HG02884 (cell line): ENCODE results near the gene ACP7.
"Not testable (repeated sequence)": the region's sequence is repeated elsewhere in the genome, so short reads cannot be mapped to it uniquely, and the experiment has no call there.

Source experiments
- ATAC-seq: cut with Tn5 transposase; IDR thresholded peaks from one replicate; pipeline ENCODE4 v1.9.1; 2021; ENCODE audit warnings: mild to moderate bottlenecking, moderate library complexity; ENCODE audit not compliant: unreplicated experiment

ACP7 gene

DNA sequence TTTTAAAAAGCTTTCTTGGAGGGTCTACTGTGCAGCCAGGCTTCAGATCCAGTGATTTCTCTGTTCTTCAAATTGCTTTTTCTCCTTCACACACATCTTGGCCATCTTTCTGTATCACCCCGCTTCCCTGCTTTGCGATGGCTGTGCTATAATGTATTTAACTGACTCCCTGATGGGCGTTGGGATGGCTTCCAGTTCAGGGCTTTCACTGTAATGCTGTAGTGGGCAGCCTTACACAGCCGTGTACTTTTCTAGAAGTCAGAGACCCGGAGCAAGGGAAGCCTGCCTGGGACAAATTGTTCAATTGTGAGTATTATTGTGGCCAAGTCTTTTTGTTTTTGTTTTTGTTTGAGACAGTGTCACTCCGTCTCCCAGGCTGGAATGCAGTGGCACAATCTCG lies 22.0 kb downstream of the ACP7 start:
- no peak for ATAC-seq

DNA sequence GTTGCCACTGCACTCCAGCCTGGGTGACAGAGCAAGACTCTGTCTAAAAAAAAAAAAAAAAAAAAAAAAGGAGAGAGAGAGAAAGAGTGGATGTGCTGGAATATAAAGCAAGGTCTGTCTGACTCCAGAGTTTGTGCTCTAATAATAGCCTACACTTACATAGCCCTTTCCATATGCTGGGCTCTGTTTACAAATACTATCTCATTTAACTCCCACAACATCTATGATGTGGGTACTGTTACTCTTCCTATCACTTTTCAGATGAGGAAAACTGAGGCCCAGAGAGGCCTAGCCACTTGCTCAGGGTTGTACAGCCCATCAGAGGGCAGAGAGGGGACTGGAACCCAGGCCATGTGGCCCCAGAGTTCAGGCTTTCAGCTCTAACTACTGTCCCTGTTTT lies 25.5 kb downstream of the ACP7 start:
- ATAC-seq = no peak

DNA sequence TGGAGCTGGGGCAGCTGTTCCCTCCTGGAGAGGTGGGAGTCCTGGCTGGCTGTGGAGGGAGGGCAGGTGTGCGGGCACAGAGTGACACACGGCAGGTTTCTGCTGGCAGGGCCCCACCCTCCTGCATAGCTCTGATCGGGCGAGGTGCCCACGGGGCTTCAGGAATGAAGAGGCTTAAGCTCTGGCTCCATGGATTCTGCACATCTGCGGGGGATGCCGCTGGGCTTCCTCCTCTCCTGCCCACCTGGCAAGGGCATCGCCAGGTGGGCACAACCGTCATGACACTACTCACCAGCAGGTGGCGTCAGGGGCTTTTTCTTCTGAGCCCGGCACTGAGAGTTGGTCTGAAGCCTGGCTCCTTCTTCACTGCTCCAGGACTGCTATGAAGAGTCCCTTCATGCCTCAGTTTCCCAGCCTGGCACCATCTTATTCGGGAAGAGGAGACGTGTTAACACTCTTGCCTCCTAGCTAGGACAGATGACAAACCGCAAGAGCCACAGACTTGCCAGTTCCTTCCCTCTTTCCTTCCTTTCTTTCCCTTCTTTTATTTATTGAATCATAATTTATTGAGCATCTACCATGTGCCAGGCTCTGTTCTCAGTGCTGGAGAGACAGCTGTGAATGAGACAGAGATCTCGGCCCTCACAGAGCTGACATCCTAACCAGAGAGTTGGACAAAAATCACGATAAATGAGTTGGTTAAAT lies 26.2 kb downstream of the ACP7 start:
- ATAC-seq = no peak

DNA sequence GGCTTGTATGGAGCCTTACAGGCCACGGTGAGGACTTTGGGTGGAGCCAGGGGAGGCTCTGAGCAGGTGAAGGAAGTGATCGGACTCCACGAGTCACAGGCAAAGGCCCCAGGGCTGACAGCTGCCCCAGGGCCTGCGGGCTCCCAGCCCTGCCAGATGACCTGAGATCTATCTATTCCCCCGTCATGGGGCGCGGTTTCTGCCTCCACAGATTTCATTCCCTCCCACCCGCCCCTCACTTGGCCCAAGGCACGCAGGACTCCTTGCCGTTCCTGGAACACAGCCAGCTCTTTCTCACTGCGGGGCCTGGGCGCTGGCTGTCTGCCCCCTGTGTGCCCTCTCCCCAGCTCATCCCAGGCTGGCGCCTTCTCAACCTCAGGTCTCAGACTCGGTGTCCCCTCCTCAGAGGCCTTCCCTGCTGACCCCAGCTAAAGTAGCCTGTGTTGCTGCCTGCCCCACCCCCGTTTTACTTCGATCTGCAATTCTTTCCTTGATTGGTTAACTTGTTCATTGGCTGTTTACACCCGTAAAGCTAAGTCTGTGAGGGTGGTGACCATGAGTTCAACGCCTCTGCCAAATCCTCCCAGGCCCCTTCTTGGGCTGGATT lies 27.5 kb downstream of the ACP7 start:
- ATAC-seq = no peak

DNA sequence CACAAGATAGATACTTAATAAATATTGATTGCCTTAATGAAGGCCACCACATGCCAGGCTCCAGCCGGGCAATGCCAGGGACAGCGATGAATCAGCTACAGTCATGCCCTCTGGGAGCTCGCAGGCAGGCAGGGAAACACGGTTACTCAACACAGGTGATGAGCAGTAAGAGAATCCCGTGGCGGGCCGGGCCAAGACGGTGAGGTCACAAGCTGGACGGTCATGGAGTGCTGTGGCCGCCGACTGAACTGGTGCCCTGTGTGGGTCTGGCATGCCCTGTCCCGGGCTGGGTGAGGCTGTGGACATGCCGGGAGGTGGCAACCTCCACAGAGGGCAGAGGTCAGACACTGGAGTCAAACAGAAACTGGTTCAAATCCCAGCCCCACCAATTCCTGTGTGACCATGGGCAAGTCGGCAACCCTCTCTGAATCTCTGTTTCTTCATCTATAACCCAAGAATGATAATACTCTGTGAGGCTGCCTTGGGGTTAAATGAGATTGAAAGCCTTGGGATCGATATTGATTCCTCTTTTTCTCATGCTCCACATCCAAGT lies 28.2 kb downstream of the ACP7 start:
- ATAC-seq = no peak

DNA sequence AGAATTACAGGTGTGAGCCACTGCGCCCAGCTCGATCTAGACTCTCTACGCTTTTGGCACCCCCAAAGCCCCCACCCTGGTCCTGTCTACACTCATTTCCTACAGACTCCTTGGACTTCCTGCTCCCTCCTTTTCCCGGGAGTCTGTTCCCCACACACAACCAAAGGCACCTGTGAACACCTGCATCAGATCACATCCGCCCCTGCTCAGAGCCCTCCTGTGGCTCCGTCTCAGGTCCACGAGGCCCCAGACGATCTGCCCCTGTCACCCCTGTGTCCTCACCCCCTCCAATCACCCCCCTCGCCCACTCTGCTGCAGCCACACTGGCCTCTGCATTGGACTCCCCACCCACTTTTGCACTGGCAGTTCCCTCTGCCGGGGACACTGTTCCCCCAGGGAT lies 29.0 kb downstream of the ACP7 start:
- no peak for ATAC-seq

DNA sequence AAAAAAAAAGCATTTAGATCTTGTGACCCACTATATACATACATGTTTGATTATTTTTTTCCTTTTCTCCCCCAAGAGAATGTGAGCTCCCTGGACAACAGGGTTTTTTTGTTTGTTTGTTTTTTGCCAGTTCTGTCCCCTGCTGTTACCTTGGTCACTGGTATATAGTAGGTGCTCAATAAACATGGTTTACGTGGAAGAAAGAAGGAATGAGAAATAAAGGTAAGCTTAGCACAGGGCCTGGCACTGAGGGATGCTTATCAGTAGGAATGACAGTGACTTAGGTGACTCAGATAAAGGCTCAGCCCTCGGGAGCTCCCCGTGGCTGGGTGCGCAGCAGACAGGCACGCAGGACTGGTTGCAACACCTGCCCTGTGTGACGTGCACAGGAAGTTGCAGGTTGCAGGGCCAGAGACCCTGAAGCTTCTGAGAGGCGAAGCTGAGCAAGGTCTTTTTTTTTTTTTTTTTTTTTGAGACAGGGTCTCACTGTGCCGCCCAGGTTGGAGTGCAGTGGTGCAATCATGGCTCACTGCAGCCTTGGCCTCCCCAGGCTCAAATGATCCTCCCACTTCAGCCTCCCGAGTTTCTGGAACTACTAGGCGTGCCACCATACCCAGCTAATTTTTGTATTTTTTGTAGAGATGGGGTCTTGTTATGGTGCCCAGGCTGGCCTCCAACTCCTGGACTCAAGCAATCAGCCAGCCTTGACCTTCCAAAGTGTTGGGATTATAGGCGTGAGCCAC lies 31.1 kb downstream of the ACP7 start:
- ATAC-seq = no peak

DNA sequence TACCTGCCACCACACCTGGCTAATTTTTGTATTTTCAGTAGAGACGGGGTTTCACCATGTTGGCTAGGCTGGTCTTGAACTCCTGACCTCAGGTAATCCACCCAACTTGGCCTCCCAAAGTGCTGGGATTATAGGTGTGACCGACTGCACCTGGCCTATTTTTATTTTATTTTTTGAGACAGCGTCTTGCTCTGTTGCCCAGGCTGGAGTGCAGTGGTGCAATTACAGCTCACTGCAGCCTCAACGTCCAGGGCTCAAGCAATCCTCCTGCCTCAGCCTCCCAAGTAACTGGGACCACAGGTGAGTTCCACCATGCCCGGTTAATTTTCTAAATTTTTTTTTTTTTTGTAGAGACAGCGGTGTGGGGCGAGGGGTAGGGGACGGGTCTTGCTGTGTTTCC lies 32.9 kb downstream of the ACP7 start:
- not testable (repeated sequence) for ATAC-seq

DNA sequence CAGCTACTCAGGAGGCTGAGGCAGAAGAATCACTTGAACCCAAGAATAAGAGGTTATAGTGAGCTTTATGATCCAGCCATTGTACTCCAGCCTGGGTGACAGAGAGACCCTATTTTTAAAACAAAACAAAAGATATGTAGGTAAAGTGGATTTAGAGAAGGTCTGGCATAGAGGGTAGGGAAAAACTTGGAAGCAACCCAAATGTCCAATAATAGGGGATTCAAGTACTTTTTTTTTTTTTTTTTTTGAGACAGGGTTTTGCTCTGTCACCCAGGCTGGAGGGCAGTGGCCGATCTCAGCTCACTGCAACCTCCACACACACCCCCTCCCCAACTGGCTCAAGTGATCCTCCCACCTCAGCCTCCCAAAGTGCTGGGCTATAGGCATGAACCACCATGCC lies 35.7 kb downstream of the ACP7 start:
- ATAC-seq = no peak

DNA sequence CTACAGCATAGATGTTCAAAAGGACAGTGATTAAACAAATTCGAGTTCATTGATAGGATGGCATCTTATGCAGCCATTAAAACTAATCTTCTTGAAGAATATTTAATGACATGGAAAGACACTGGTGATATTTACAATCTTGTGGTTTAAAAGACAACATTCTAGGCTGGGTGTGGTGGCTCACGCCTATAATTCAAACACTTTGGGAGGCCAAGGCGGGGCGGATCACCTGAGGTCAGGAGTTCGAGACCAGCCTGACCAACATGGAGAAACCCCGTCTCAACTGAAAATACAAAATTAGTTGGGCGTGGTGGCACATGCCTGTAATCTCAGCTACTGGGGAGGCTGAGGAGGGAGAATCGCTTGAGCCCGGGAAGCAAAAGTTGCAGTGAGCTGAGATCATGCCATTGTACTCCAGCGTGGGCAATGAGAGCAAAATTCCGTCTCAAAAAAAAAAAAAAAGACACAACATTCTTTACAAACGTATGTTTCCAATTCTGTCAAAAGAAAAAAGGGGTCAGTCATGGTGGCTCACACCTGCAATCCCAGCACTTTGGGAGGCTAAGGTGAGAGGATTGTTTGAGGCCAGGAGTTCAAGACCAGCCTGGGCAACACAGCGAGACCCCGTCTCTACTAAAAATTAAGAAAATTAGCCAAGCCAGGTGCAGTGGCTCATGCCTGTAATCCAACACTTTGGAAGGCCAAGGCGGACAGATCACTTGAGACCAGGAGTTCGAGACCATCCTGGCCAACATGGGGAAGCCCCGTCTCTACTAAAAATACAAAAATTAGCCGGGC lies 39.0 kb downstream of the ACP7 start:
- no peak for ATAC-seq

DNA sequence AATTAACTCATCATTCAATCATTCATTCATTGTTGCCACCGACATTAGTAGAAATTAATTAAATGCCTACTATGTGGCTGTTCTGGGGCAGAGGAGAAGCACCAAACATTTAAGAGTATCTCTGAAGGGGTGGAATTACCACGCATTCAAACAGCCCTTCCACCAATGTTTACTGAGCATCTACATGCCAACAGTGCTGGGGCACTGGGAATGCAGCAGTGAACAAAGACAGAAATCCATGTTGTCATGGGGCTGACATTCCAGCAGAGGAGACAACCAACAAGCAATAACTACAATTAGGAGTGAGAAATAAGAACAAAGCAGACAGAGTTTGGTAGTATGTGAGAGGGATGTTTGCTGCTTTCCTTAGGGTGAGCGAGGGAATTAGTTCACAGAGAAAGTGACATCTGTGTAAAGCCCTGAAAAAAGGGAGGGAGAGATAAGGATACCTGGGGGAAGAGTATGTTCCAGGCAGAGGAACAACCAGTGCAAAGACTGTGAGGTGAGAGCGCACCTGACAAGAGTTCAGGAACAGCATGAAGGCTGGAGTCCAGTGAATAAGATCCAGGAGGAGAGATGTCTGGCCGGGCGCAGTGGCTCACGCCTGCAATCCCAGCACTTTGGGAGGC lies 40.1 kb downstream of the ACP7 start:
- ATAC-seq = no peak

DNA sequence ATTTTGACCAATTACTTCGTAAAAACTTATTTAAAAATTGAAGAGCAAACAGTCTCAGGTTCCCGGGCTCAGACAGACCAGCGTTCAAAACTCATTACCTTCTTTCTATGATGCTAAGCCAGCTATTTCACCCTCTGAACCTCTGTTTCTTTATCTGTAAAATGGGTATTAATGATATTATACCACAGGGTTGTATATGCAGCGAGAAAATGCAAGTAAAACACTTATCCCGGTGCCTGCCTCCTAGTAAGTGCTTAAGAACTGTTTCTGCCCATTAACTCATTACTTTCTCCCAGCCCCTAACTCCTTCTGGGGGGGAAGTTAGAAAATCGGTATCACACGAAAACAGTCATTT lies 41.0 kb downstream of the ACP7 start:
- ATAC-seq = no peak

DNA sequence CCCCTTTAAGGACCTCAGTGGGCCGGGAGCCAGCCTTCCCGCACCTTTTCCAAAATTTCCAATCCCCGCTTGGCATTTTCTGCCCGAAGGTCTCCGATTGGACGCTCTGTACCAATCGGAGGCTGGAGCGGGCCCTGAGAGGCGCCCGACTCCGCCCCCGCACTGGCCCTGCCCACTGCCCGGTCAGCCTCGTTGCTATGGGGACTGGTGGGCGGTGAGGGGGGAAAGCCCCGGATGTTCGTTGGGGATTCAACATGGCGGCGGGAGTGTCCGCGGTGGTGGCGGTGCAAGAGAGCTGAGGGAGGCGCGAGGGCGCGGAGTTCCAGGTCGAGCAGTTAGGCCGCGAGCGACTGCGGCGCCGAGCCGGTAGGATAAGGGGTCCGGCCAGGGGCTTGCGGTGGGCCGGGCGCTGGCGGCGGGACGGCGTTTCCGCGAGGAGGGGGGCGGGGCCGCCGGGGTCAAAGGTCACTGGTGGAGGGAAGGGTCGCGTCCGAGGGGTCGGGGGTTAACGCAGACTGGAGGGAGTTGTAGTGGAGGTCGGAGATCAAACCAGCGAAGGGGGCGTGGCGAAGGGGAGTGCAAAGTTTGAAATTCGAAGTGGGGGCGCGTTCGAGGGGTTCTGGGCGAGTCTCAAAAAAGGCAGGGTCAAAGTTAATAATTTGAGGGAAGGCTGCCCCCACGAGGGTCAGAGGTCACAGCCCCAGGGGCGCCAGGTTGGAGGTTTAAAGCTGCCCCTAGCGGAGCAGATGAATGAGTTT lies 41.6 kb downstream of the ACP7 start, which contains the start of gene PAK4:
TSS of gene PAK4 (plus strand) at position 233 of the 758 bp plus-strand sequence. CDS start 43,768 bp downstream, outside the sequence.
- peak; percentile 94 for ATAC-seq

DNA sequence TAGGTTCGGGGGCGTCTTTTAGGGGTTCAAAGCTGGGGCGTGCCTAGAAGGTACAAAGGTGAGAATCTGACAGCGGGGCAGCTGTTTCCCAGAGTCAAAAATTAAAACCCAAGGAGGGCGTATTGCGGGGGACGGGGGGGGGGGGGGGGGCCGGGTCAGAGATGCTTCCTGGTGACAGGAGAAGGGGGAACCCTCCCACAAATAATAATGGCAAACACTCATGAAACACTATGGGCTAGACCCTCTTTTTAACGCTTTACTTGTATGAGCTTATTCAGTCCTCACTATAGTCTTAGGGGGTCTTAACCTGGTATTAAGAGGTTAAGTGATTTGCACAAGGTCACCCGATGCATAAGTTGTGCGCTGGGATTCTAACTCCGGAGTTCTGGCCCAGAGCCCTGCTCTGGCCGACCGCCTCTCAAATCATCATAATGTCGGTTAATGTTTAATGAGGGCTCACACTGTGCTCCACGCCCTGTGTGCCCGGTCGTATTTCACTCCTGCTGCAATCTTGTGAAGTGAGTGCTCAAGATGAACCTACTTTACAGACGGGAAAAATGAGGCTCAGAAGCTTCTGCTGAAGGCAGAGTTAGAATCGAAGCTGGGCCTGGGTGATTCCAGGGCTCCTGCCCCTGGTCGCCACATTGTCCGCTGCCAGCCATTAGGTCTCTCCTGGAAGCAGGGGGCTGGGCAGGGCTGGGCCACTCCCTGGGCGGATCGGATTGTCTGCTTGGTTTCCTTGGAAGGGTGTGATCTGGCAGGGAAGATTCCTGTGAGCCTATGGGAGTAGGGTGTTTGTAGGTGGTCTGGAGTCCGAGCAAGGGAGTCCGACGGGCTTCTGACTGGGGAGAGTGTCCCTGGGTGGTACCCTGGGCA lies 42.4 kb downstream of the ACP7 start:
- ATAC-seq = no peak

DNA sequence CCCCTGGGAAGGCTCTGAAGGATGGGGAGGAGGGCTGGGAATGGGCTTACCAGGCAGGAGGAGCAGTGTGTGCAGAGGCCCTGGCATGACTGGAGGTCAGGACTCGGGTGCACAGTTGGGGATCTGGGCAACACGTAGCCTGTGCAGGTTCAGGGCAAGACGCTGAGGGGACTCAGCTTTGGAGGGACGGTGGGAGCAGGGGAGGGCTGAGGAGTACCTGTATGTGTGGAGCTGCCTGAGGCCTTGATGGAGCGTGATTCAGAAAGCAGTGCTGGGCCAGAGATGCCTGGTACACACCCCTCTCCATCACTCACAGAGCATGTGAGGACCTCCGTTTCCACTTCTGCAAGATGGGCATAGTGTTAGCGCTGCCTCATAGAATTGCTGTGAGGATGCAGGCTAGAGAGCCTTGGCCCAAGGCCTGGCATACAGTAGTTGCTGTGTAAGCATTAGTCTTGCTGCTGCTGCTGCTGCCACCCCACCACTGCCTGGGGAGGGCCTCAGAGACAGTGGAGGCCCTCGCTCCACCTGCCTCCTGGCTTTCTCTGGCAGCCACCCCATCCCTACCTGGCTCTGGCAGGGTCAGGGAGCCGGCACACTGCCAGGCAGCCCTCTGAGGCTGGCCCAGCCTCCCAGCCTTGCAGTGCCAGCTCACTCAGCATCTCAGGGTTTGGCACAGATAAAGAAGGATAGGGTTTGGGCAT lies 43.8 kb downstream of the ACP7 start:
- no peak for ATAC-seq

DNA sequence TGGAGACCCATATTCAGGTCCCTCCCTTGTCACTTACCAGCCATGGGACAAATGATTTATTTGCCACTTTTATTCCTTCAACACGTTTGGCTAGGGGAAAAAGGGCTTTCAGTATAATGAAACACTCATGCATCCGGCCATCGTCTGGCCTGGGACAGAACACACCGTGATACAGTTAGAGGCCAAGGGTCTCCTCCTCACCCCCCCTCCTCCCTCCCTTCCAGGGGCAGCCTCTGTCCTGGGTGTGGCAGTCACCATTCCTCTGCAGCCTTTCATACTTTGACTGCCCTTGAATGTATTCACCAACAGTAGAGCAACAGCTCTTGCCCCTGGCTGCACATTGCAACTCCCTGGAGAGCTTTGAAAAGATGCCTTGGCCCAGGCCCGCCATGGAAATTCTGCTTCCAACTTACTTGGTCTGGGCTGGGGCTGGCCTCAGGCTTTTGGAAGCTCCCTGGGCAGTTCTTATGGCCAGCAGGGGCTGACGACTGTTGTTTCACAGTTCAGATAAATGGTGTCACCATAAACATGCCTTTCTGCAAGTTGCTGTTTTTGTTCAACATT lies 44.4 kb downstream of the ACP7 start:
- ATAC-seq = no peak

DNA sequence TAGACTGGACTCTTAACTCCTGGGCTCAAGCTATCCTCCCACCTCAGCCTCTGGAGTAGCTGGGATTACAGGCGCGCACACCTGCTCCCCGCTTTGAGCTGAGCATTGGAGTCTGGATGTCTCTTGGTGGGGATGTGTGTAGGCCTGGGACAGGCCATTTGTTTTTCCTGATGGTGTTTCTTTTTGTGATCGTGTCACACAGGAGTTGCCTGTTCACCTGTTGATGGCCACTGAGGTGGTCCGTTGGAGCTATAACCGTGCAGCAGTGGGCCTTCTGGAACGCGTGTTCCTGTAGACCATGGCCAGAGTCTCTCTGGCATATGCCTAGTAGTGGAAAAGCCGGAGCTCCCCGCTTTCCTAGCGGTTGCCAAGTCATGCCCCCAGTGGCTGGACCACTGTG lies 44.9 kb downstream of the ACP7 start:
- ATAC-seq = no peak
